Activated CD4-positive, alpha-beta T cell treated with anti-CD3 and anti-CD28 coated beads for 24 hours (primary cell): Measurements from ENCODE around the gene CNOT4.
A peak's percentile ranks its signal among the peaks of the same experiment; 100 is the strongest.
"Not testable (repeated sequence)": the region's sequence is repeated elsewhere in the genome, so short reads cannot be mapped to it uniquely, and the experiment has no call there.

Experiments used
- DNase-seq, 2 donors: peaks; one replicate each; pipeline ENCODE4 v3.0.0-alpha.2; 2020; ENCODE audit warnings: low read depth in 2 of 2

The CNOT4 gene

GRCh38 chr7:135512135-135512887 is 2.4 kb upstream of the CNOT4 start:
- peak in 1 of 2 donors; percentile 4 for DNase-seq

- DNase-seq, result no peak
These were observed 786 bp upstream of the CNOT4 start for GRCh38 chr7:135510592-135511183.

GRCh38 chr7:135509589-135509838 is 388 bp downstream of the CNOT4 start:
- no peak for DNase-seq

GRCh38 chr7:135508883-135509588 is 866 bp downstream of the CNOT4 start:
- DNase-seq, result peak in 1 of 2 donors; percentile 1

- no peak for DNase-seq
These were observed 8.5 kb downstream of the CNOT4 start for GRCh38 chr7:135501402-135501801.

- DNase-seq, result no peak
These were observed 10.1 kb downstream of the CNOT4 start for GRCh38 chr7:135499818-135500217.

GRCh38 chr7:135497161-135497560 is 12.7 kb downstream of the CNOT4 start:
- DNase-seq, result not testable (repeated sequence)

- no peak for DNase-seq
These were observed 16.5 kb downstream of the CNOT4 start for GRCh38 chr7:135493362-135493761.

- no peak for DNase-seq
These were observed 17.8 kb downstream of the CNOT4 start for GRCh38 chr7:135492151-135492550.

GRCh38 chr7:135490783-135491182 is 19.1 kb downstream of the CNOT4 start:
- no peak for DNase-seq

- DNase-seq, result no peak
These were observed 20.1 kb downstream of the CNOT4 start for GRCh38 chr7:135489791-135490190.

- DNase-seq, result no peak
These were observed 23.5 kb downstream of the CNOT4 start for GRCh38 chr7:135486261-135486920.

- no peak for DNase-seq
These were observed 28.3 kb downstream of the CNOT4 start for GRCh38 chr7:135481598-135481979.

- no peak for DNase-seq
These were observed 28.8 kb downstream of the CNOT4 start for GRCh38 chr7:135480966-135481597.

GRCh38 chr7:135475521-135475920 is 34.4 kb downstream of the CNOT4 start:
- DNase-seq, result no peak

- DNase-seq, result not testable (repeated sequence)
These were observed 40.2 kb downstream of the CNOT4 start for GRCh38 chr7:135469705-135470104.

GRCh38 chr7:135467207-135467711 is 42.6 kb downstream of the CNOT4 start:
- DNase-seq, result no peak

GRCh38 chr7:135466442-135467206 is 43.3 kb downstream of the CNOT4 start:
- DNase-seq, result no peak

GRCh38 chr7:135463908-135464307 is 46.0 kb downstream of the CNOT4 start:
- DNase-seq, result no peak

GRCh38 chr7:135459951-135460567 is 49.8 kb downstream of the CNOT4 start:
- DNase-seq, result no peak

- DNase-seq, result no peak
These were observed 50.8 kb downstream of the CNOT4 start for GRCh38 chr7:135459076-135459475.
